Gastrocnemius medialis (tissue), 4 donors: ENCODE data around the gene PCDH7. TPM values are rescaled to one million over a fixed set of nuclear protein-coding genes. Genes with fewer than 3 reads are reported as not detected.

ENCODE experiments used
- ATAC-seq, 2 donors: fragments of 150-250 bp; one replicate each; pipeline ENCODE4 v1.9.1; 2016
- DNase-seq, 2 donors: peaks; one replicate each; pipeline ENCODE4 v3.0.0-alpha.2; 2019
- H3K27ac ChIP-seq, 4 donors: fragments of 200-600 bp; sonication (generic); 1 replicate in 1 of 4; 2 replicates in 3 of 4; pipeline ENCODE4 v1.5.1; 2016 to 2018; ENCODE audit warnings: mild to moderate bottlenecking in 2 of 4, moderate library complexity in 1 of 4
- H3K27me3 ChIP-seq, 3 donors: fragments of 200-600 bp; sonication (generic) in 2 of 3; 1 replicate in 1 of 3; 2 replicates in 2 of 3; pipeline versions ENCODE4 v1.5.1 to v1.6.0; 2016 to 2019; ENCODE audit warnings: mild to moderate bottlenecking in 1 of 3, moderate library complexity in 1 of 3
- H3K36me3 ChIP-seq, 2 donors: fragments of 200-600 bp; sonication (generic) in 1 of 2; one replicate each; pipeline ENCODE4 v1.5.1; 2017 to 2018
- H3K4me1 ChIP-seq, 2 donors: fragments of 200-600 bp; sonication (generic) in 1 of 2; one replicate each; pipeline ENCODE4 v1.5.1; 2016 to 2017; ENCODE audit warnings: mild to moderate bottlenecking in 2 of 2
- H3K4me3 ChIP-seq, 4 donors: fragments of 200-600 bp; sonication (generic) in 3 of 4; 1 replicate in 1 of 4; 2 replicates in 3 of 4; pipeline ENCODE4 v1.5.1; 2016 to 2019; ENCODE audit warnings: mild to moderate bottlenecking in 2 of 4
- H3K9me3 ChIP-seq, 3 donors: fragments of 200-600 bp; sonication (generic) in 2 of 3; 1 replicate in 1 of 3; 2 replicates in 2 of 3; pipeline ENCODE4 v1.5.1; 2016 to 2019
- CTCF ChIP-seq, 5 experiments: fragments of 450-650 bp in 3 of 5; fragments of 200-600 bp in 2 of 5; sonication (generic) in 2 of 5; IDR thresholded peaks in 4 of 5; conservative IDR thresholded peaks in 1 of 5; 1 replicate in 4 of 5; 2 replicates in 1 of 5; pipeline ENCODE4 v1.5.1; 2016 to 2019; ENCODE audit warnings: antibody characterized with exemption in 5 of 5, mild to moderate bottlenecking in 3 of 5, moderate library complexity in 3 of 5
- POLR2A ChIP-seq, 2 donors: fragments of 450-650 bp; IDR thresholded peaks; one replicate each; pipeline ENCODE4 v1.6.1; 2017; ENCODE audit warnings: antibody characterized with exemption in 2 of 2, mild to moderate bottlenecking in 2 of 2, moderate library complexity in 2 of 2
- in situ Hi-C, 4 donors: fragments of 200-750 bp; cut with MboI; loops; one replicate each; pipeline versions ENCODE4 v1.15.0 to v1.8.0; 2017; ENCODE audit warnings: low sequenced_read_pairs in 4 of 4
- intact Hi-C: fragments of 100-400 bp; cut with DNase I; formaldehyde crosslinking; loops from one replicate; pipeline ENCODE4 v1.15.1; 2023; ENCODE audit warnings: low total_unique reads
- total RNA-seq, 4 donors: library from RNA; depleted of rRNA; stranded (reverse); fragments of >200 nt; gene quantifications; one replicate each; pipeline versions ENCODE4 v1.1.0 to v1.2.3, GENCODE V29; 2016

Gene PCDH7
- total RNA-seq, 4 donors from 2014 or later = 0.29 to 0.39 (median 0.39) TPM; not detected in 1

DNA sequence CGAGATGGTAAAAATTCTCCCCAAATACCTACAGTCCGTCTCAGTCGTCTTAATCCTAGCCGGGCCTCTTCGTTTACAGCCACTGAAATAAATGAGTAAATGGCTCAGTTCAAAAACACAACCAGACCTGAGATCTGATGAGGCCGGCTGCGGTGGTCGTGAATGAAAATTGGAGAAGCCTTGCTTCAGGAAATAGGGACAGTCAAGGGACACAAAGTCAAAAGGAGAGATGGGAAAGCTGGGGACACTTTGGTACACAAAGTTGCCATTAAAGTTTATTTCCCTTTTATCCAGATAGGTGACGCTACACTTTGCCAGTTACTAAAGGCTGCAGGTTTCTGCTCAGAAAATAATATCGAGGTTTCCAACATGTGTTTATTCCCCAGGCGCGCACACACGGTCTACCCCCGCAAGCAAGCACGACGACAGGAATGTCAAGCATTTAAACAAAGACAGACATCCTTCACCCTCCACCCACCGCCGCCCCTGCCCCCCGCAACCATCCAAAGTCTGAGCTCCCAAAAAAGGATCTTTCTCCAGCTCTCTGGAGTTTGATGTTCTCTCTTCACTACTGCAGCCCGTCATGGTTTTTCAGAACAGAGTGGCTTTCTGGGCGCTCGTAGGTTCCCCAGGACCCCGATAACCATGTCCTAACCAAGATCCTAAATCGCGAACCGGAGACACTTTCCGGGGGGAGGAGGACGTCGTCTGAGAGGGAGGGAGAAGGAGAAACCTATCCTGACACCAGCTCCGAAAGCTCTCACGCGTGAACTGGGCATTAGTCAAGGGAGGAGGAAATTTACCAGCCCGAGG is 1.3 kb upstream of the PCDH7 start:
- TF ChIP-seq POLR2A (IDR thresholded peaks at IDR 0.05) = no peak
- TF ChIP-seq CTCF (IDR thresholded peaks at IDR 0.05 in 4 of 5, conservative IDR thresholded peaks at IDR 0.05 in 1 of 5) = no peak
- intact Hi-C loops (no loop called here), in situ Hi-C loops (no loop called here)
- H3K36me3 ChIP-seq = no peaks in the 10 kb centered on the region
- H3K27ac ChIP-seq = peak overlapping the region in 1 of 4 donors; percentile 25
- DNase-seq (no peak), ATAC-seq (no peak)
- no peaks in the 10 kb centered on the region for H3K9me3 ChIP-seq
- peak overlapping the region; percentile 43 to 55 (median 47) for H3K4me3 ChIP-seq
- H3K27me3 ChIP-seq = peaks cover 62 to 67% (median 63%) of the 10 kb centered on the region in 3 donors
- peaks cover 12 to 13% of the 10 kb centered on the region in 2 donors for H3K4me1 ChIP-seq

GRCh38 chr4:30719454-30720020 is 632 bp upstream of the PCDH7 start:
- Histone ChIP-seq H3K9me3 (no peaks in the 10 kb centered on the region), H3K27me3 (peaks cover 63 to 67% (median 65%) of the 10 kb centered on the region in 3 donors), H3K4me3 (peak overlapping the region; percentile 43 to 55 (median 47)), H3K4me1 (peaks cover 12 to 13% of the 10 kb centered on the region in 2 donors), H3K27ac (peak overlapping the region in 1 of 4 donors; percentile 25), H3K36me3 (no peaks in the 10 kb centered on the region)
- in situ Hi-C loops (no loop called here), intact Hi-C loops (no loop called here)
- no peak for DNase-seq
- no peak for ATAC-seq
- no peak for TF ChIP-seq CTCF (IDR thresholded peaks at IDR 0.05 in 4 of 5, conservative IDR thresholded peaks at IDR 0.05 in 1 of 5)
- TF ChIP-seq POLR2A (IDR thresholded peaks at IDR 0.05) = no peak

DNA sequence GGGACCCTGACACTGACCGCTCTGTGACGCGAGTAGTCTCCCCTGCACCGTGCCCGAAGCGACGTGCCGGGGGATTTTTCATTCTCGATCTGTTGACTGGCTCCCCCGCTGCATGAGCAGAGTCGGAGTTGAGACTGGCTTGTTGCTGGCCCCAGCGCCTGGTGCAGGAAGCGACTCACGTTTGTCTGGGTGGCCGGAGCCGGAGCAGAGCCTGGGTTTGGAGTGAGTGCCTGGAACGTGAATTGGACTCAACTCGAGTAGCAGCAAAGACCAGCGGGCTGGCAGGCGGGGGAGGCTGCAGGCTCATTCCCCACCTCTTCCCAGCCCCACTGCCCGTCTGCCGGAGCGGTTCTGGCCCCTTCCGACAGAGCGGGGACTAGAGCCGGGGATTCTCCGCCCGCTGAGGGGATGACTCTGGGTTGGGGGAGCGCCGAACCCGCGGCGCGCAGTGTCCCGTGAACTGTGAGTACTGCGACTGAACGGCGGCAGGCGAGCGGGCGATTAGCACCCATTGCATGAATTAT is 554 bp downstream of the PCDH7 start:
- H3K27me3 ChIP-seq = peaks cover 63 to 67% (median 64%) of the 10 kb centered on the region in 3 donors
- no peaks in the 10 kb centered on the region for H3K9me3 ChIP-seq
- H3K4me1 ChIP-seq = peaks cover 12 to 13% of the 10 kb centered on the region in 2 donors
- no peak for TF ChIP-seq POLR2A (IDR thresholded peaks at IDR 0.05)
- no peak for TF ChIP-seq CTCF (IDR thresholded peaks at IDR 0.05 in 4 of 5, conservative IDR thresholded peaks at IDR 0.05 in 1 of 5)
- intact Hi-C loops = no loop called here
- H3K36me3 ChIP-seq = no peaks in the 10 kb centered on the region
- H3K4me3 ChIP-seq = peak overlapping the region; percentile 43 to 55 (median 47)
- no peak for ATAC-seq
- no peak overlapping the region for H3K27ac ChIP-seq
- in situ Hi-C loops = no loop called here
- no peak for DNase-seq

- ATAC-seq = no peak
- Histone ChIP-seq H3K27me3 (peaks cover 58 to 63% (median 61%) of the 10 kb centered on the region in 3 donors), H3K4me1 (peaks cover 12 to 13% of the 10 kb centered on the region in 2 donors), H3K27ac (no peak overlapping the region), H3K36me3 (no peaks in the 10 kb centered on the region), H3K9me3 (no peaks in the 10 kb centered on the region), H3K4me3 (peak overlapping the region; percentile 43 to 55 (median 47))
- in situ Hi-C loops (no loop called here), intact Hi-C loops (no loop called here)
- TF ChIP-seq POLR2A (IDR thresholded peaks at IDR 0.05) = no peak
- TF ChIP-seq CTCF (IDR thresholded peaks at IDR 0.05 in 4 of 5, conservative IDR thresholded peaks at IDR 0.05 in 1 of 5) = no peak
- no peak for DNase-seq
These were observed 1.3 kb downstream of the PCDH7 start for GRCh38 chr4:30721185-30722091.
